T-cell (primary cell): ENCODE measurements around the gene FUOM. TPM values are rescaled to one million over a fixed set of nuclear protein-coding genes. Genes with fewer than 3 reads are reported as not detected.
A peak's percentile ranks its signal among the peaks of the same experiment; 100 is the strongest.
"Not testable (repeated sequence)": the region's sequence is repeated elsewhere in the genome, so short reads cannot be mapped to it uniquely, and the experiment has no call there.

Experiments
- ATAC-seq, 4 experiments: fragments of 200-7000 bp in 3 of 4; fragments of 150-1000 bp in 1 of 4; cut with Tn5 transposase; replicated peaks in 1 of 4; 1 replicate in 3 of 4; 2 replicates in 1 of 4; pipeline ENCODE4 v1.10.0; 2021; ENCODE audit warnings: moderate library complexity in 3 of 4, mild to moderate bottlenecking in 2 of 4, moderate number of reproducible peaks in 1 of 4
- CTCF ChIA-PET, 2 donors: fragments of 300-600 bp; sonication (Branson Sonifier 250); formaldehyde crosslinking; loops; one replicate each; lab custom pipeline; 2022; ENCODE audit warnings: antibody characterized with exemption in 2 of 2; lab: Charles Lee
- POLR2A ChIA-PET, 2 donors: fragments of 300-600 bp; sonication (Branson Sonifier 250); formaldehyde crosslinking; loops; one replicate each; lab custom pipeline; 2022; ENCODE audit warnings: antibody characterized with exemption in 2 of 2; lab: Charles Lee
- DNase-seq, 35 experiments: peaks; one replicate each; pipeline versions ENCODE4 v3.0.0 to v3.0.0-alpha.2; 2013 to 2023
- H3K27ac ChIP-seq: one replicate; pipeline ENCODE4 v1.5.1; 2013; ENCODE audit warnings: low read length
- H3K27me3 ChIP-seq, 2 experiments: replicated peaks in 1 of 2; 1 replicate in 1 of 2; 2 replicates in 1 of 2; pipeline versions ENCODE4 v1.6.1 to v1.7.0; 2013; ENCODE audit warnings: low read length in 1 of 2, mixed read lengths in 1 of 2; ENCODE audit not compliant: control insufficient read depth in 2 of 2, insufficient read depth in 2 of 2; ENCODE audit errors: extremely low read depth in 1 of 2
- H3K36me3 ChIP-seq, 2 donors: 1 replicate in 1 of 2; 2 replicates in 1 of 2; pipeline versions ENCODE4 v1.6.1 to v1.7.0; 2013; ENCODE audit warnings: low read length in 1 of 2; ENCODE audit not compliant: control insufficient read depth in 2 of 2, insufficient read depth in 1 of 2; ENCODE audit errors: extremely low read depth in 1 of 2
- H3K4me1 ChIP-seq, 2 experiments: 1 replicate in 1 of 2; 2 replicates in 1 of 2; pipeline versions ENCODE4 v1.6.1 to v1.7.0; 2013; ENCODE audit warnings: low read length in 2 of 2, mixed read lengths in 1 of 2; ENCODE audit not compliant: insufficient read depth in 2 of 2, control insufficient read depth in 1 of 2; ENCODE audit errors: extremely low read depth in 1 of 2
- H3K4me3 ChIP-seq, 2 donors: 1 replicate in 1 of 2; 2 replicates in 1 of 2; pipeline versions ENCODE4 v1.5.1 to v1.7.0; 2013; ENCODE audit warnings: mild to moderate bottlenecking in 2 of 2, low read length in 1 of 2, moderate library complexity in 1 of 2; ENCODE audit not compliant: control insufficient read depth in 1 of 2; ENCODE audit errors: extremely low read depth in 1 of 2
- H3K9me3 ChIP-seq: 2 replicates; pipeline ENCODE4 v1.7.0; 2013
- H3K27ac Mint-ChIP-seq, 2 donors: one replicate each; pipeline ENCODE4 v1.8.0; 2020 to 2021; ENCODE audit warnings: mild to moderate bottlenecking in 2 of 2, mixed read lengths in 2 of 2
- H3K27me3 Mint-ChIP-seq, 2 donors: one replicate each; pipeline ENCODE4 v1.8.0; 2021 to 2022; ENCODE audit warnings: mixed read lengths in 2 of 2
- H3K36me3 Mint-ChIP-seq: one replicate; pipeline ENCODE4 v1.8.0; 2021; ENCODE audit warnings: mixed read lengths
- H3K4me1 Mint-ChIP-seq, 3 donors: one replicate each; pipeline ENCODE4 v1.8.0; 2020 to 2022; ENCODE audit warnings: mixed read lengths in 3 of 3, mild to moderate bottlenecking in 1 of 3
- H3K4me3 Mint-ChIP-seq, 3 donors: one replicate each; pipeline ENCODE4 v1.8.0; 2020 to 2022; ENCODE audit warnings: mild to moderate bottlenecking in 3 of 3, mixed read lengths in 3 of 3, moderate library complexity in 3 of 3
- H3K9me3 Mint-ChIP-seq, 3 donors: one replicate each; pipeline ENCODE4 v1.8.0; 2020 to 2022; ENCODE audit warnings: mixed read lengths in 3 of 3
- WGBS: methylation state at CpG from one replicate; pipeline ENCODE4 v1.1.5; 2013; ENCODE audit warnings: missing lambda C conversion rate; ENCODE audit not compliant: insufficient coverage; 5-methylcytosine and 5-hydroxymethylcytosine counted together
- total RNA-seq, 35 experiments: library from RNA in 6 of 35; stranded (reverse) in 6 of 35; fragments of 120-200 nt in 1 of 35; gene quantifications; one replicate each; pipeline versions ENCODE4 v1.2.1 to v1.2.4 and lab custom pipeline; 2013 to 2026

FUOM gene
- total RNA-seq, 5 donors from 2014 or later (not counting 1 experiment from before 2014, with no cell fraction given), result 9.4 to 30.3 (median 26.9) TPM

DNA sequence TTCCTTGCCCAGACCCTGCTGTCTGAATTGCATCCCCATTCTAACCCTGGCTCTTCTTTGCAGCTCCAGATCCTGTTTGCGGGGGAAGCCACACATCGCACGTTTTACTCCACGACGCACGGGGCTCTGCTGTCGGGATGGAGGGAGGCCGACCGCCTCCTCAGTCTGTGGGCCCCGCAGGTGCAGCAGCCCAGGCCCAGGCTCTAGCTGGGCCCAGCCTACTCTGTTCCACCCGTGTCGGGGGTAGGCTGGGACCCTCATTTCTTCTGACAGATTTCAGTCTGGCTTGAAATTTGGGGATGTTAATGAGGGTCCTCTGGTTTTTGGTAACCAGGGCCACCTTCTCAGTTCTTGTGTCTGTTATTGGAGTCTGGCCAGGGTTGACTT, 33.4 kb upstream of the FUOM start:
- Histone ChIP-seq H3K4me3 (no peak overlapping the region), H3K27ac (peak overlapping the region; percentile 80), H3K9me3 (no peaks in the 10 kb centered on the region), H3K36me3 (peaks cover 4% of the 10 kb centered on the region in 2 donors), H3K27me3 (peaks cover 0 to 2% of the 10 kb centered on the region in 2 experiments), H3K4me1 (peaks cover 13 to 67% of the 10 kb centered on the region in 2 experiments)
- ATAC-seq (no peak), DNase-seq (no peak)
- peaks cover 35 to 59% (median 57%) of the 10 kb centered on the region in 3 donors for H3K4me1 Mint-ChIP-seq
- H3K27me3 Mint-ChIP-seq, result no peaks in the 10 kb centered on the region
- ChIA-PET POLR2A (interaction anchor here in 1 of 2 donors (1.4 kb wide), 1 partner anchor 10 kb away, joined by 3 read pairs; no protein-coding TSS in a partner anchor), CTCF (interaction anchor here in 1 of 2 donors (0.7 kb wide), 2 partner anchors 61 to 132 kb away, joined by 3 to 4 read pairs; no protein-coding TSS in a partner anchor)
- H3K9me3 Mint-ChIP-seq, result no peaks in the 10 kb centered on the region
- peaks cover 4% of the 10 kb centered on the region for H3K36me3 Mint-ChIP-seq
- H3K4me3 Mint-ChIP-seq, result peak overlapping the region in 1 of 3 donors; percentile 30
- peak overlapping the region; percentile 95 to 96 for H3K27ac Mint-ChIP-seq
- WGBS, result 90% methylated on average over 10 of the region's 12 CpGs

DNA sequence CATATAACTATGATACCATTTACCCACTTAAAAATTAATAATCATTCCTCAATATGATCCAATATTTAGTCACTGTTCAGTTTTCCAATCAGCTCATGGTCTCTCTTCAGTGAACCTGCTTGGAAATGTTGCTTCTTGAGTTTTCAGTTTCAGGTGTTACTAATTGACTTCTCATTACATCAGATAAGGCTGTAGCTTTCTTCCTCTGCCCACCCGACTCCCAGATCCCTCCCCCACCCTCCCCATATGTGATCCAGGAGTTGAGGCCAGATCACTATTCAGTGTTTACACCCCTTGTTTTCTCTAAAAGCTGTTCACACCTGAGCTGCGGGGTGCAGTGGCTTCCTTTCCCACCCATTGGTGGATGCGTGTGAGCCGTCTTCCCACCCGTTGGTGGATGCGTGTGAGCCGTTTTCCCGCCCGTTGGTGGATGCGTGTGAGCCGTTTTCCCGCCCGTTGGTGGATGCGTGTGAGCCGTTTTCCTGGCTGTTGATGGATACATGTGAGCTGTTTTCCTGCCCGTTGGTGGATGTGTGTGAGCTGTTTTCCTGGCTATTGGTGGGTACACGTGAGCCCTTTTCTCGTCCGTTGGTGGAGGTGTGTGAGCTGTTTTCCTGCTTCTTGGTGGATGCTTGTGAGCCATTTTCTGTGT, 32.9 kb upstream of the FUOM start:
- H3K4me3 ChIP-seq, result no peak overlapping the region
- Mint-ChIP-seq H3K27ac (peak overlapping the region; percentile 95 to 96), H3K4me3 (peak overlapping the region in 2 of 3 donors; percentile 78 to 84), H3K4me1 (peaks cover 35 to 58% (median 56%) of the 10 kb centered on the region in 3 donors), H3K9me3 (no peaks in the 10 kb centered on the region), H3K27me3 (no peaks in the 10 kb centered on the region), H3K36me3 (peaks cover 6% of the 10 kb centered on the region)
- 75% methylated on average over 19 of the region's 19 CpGs for WGBS
- ATAC-seq (no peak), DNase-seq (peak in 1 of 35 experiments; percentile 17)
- no peaks in the 10 kb centered on the region for H3K9me3 ChIP-seq
- peaks cover 0 to 2% of the 10 kb centered on the region in 2 experiments for H3K27me3 ChIP-seq
- peak overlapping the region; percentile 80 for H3K27ac ChIP-seq
- H3K4me1 ChIP-seq, result peaks cover 13 to 64% of the 10 kb centered on the region in 2 experiments
- CTCF ChIA-PET, result interaction anchor here in 1 of 2 donors (0.7 kb wide), 2 partner anchors 61 to 131 kb away, joined by 3 to 4 read pairs; no protein-coding TSS in a partner anchor
- no peaks in the 10 kb centered on the region for H3K36me3 ChIP-seq
- POLR2A ChIA-PET, result interaction anchor here in 1 of 2 donors (1.4 kb wide), 1 partner anchor 10 kb away, joined by 3 read pairs; no protein-coding TSS in a partner anchor

DNA sequence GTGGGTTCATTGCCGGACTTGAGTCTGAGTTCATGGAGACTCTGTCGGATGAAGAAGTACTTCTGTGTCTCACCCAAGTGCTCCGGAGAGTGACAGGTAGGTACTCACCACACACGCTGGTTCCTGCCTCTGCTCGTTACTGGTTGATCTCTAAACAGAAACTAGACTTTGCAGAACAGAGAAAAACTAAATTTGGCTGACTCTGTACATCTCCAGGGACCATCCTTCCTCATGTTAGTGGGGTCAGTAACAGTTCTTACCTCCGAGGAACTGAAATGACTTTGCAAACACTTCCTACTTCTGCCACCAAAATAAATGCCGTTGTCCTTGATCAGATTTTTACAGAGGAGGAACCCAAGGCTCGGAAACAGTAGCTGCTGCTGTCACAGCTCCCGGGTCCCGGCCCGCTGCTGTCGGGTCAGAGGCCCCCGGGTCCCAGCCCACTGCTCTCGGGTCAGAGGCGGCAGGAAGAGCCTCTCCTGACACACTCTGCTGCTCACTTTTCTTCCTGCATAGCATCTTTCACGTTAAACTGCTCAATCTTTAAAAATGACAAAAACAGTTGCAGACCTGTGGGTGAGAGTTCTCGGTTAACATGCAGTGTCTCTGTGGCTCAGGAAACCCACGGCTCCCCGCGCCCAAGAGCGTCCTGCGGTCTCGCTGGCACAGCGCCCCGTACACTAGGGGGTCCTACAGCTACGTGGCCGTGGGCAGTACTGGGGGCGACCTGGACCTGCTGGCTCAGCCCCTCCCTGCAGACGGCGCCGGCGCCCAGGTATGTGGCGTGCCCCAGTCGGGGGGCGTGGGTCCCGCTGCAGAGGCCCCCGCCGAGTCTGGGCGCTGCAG, 31.4 kb upstream of the FUOM start:
- H3K9me3 ChIP-seq, result no peaks in the 10 kb centered on the region
- WGBS, result 11% methylated on average over 31 of the region's 39 CpGs
- DNase-seq (peak in 20 of 35 experiments; percentile 18 to 60 (median 35)), ATAC-seq (peak; percentile 44 to 56 (median 52))
- peaks cover 10 to 51% of the 10 kb centered on the region in 2 experiments for H3K4me1 ChIP-seq
- POLR2A ChIA-PET, result interaction anchor here in 1 of 2 donors (0.6 to 1.1 kb wide), 2 partner anchors 12 to 1954 kb away, joined by 3 read pairs; no protein-coding TSS in a partner anchor
- Mint-ChIP-seq H3K9me3 (no peaks in the 10 kb centered on the region), H3K27me3 (no peaks in the 10 kb centered on the region), H3K4me1 (peaks cover 21 to 47% (median 44%) of the 10 kb centered on the region in 3 donors), H3K4me3 (peak overlapping the region; percentile 79 to 84 (median 84)), H3K36me3 (peaks cover 3% of the 10 kb centered on the region), H3K27ac (peak overlapping the region; percentile 95 to 97)
- peak overlapping the region; percentile 56 to 83 for H3K4me3 ChIP-seq
- no peaks in the 10 kb centered on the region for H3K27me3 ChIP-seq
- CTCF ChIA-PET, result no interaction called here
- H3K27ac ChIP-seq, result peak overlapping the region; percentile 80
- peaks cover 0 to 2% of the 10 kb centered on the region in 2 donors for H3K36me3 ChIP-seq

DNA sequence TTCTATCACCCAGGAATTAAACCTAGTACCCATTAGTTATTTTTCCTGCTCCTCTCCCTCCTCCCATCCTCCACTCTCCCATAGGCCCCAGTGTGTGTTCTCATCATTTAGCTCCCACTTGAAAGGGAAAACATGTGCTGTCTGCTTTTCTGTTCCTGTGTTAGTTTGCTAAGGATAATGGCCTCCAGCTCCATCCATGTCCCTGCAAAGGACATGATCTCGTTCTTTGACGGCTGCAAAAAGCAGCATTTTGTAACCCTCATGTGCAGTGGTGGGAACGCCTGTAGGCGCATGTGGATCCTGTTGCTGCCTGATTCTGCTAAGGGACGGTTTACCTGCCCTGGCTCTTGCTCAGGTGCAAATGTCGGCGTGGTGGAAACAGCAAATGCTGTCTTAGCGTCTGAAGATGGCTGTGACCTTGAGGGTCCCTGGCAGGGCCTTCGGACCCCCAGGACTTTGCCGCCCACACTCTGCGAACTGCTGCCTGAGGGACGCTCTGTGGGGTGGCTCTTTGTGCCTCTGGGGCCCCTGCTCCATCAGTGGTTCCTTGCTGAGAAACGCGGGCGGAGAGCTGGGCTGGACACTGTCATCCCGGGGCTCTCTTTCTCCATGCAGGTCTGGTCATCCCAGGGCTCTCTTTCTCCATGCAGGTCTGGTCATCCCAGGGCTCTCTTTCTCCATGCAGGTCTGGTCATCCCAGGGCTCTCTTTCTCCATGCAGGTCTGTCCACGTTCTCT, 30.6 kb upstream of the FUOM start:
- peak overlapping the region; percentile 56 to 83 for H3K4me3 ChIP-seq
- no peaks in the 10 kb centered on the region for H3K27me3 Mint-ChIP-seq
- 82% methylated on average over 16 of the region's 17 CpGs for WGBS
- H3K36me3 Mint-ChIP-seq, result peaks cover 3% of the 10 kb centered on the region
- CTCF ChIA-PET, result interaction anchor here in 1 of 2 donors (1.5 kb wide), 1 partner anchor 59 kb away, joined by 4 read pairs; no protein-coding TSS in a partner anchor
- ATAC-seq, result no peak
- H3K4me1 Mint-ChIP-seq, result peaks cover 20 to 44% (median 42%) of the 10 kb centered on the region in 3 donors
- H3K4me3 Mint-ChIP-seq, result peak overlapping the region; percentile 79 to 84 (median 84)
- peaks cover 10 to 47% of the 10 kb centered on the region in 2 experiments for H3K4me1 ChIP-seq
- POLR2A ChIA-PET, result no interaction called here
- peak overlapping the region; percentile 80 for H3K27ac ChIP-seq
- H3K9me3 ChIP-seq, result no peaks in the 10 kb centered on the region
- H3K36me3 ChIP-seq, result peaks cover 0 to 6% of the 10 kb centered on the region in 2 donors
- H3K27me3 ChIP-seq, result no peaks in the 10 kb centered on the region
- no peak for DNase-seq
- H3K9me3 Mint-ChIP-seq, result no peaks in the 10 kb centered on the region
- H3K27ac Mint-ChIP-seq, result peak overlapping the region; percentile 95 to 97

DNA sequence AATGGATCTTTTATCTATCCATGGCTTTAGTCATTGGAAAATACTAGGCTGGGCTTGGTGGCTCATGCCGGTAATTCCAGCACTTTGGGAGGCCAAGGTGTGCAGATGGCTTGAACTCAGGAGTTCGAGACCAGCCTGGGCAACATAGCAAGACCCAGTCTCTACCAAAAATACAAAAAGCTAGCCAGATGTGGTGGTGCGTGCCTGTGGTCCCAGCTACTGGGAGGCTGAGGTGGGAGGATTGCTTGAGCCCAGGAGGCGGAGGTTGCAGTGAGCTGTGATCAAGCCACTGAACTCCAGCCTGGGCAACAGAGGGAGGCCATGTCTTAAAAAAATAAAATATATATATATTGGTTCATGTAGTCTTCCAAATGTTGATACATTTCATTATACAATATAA, 29.1 kb upstream of the FUOM start:
- H3K4me3 Mint-ChIP-seq, H3K27ac Mint-ChIP-seq, POLR2A ChIA-PET, DNase-seq, H3K27me3 ChIP-seq, H3K9me3 ChIP-seq, H3K36me3 ChIP-seq, H3K27me3 Mint-ChIP-seq, H3K4me3 ChIP-seq, H3K27ac ChIP-seq, H3K36me3 Mint-ChIP-seq, ATAC-seq, H3K9me3 Mint-ChIP-seq: not testable (repeated sequence)
- H3K4me1 Mint-ChIP-seq, result peaks cover 15 to 40% (median 39%) of the 10 kb centered on the region in 3 donors
- no CpG with 5 or more reads among the region's 4 CpGs for WGBS
- H3K4me1 ChIP-seq, result peaks cover 10 to 38% of the 10 kb centered on the region in 2 experiments
- CTCF ChIA-PET, result interaction anchor here in 1 of 2 donors (1.5 kb wide), 1 partner anchor 58 kb away, joined by 4 read pairs; no protein-coding TSS in a partner anchor
